ENCODE results near the gene NUMB. TPM values are rescaled to one million over a fixed set of nuclear protein-coding genes. Genes with fewer than 3 reads are reported as not detected.

NUMB gene
- polyA plus RNA-seq, 5 donors = 70.7 to 110 (median 102) TPM

GRCh38 chr14:73234586-73235394, 223.6 kb downstream of the NUMB start:
- DNase-seq = no peak

GRCh38 chr14:73234029-73234428, 224.3 kb downstream of the NUMB start:
- DNase-seq = no peak

- no peak for DNase-seq
These were observed 224.8 kb downstream of the NUMB start for GRCh38 chr14:73233564-73233963.

GRCh38 chr14:73232984-73233383, 225.4 kb downstream of the NUMB start:
- no peak for DNase-seq

- DNase-seq = no peak
These were observed 226.1 kb downstream of the NUMB start for GRCh38 chr14:73231981-73232851.

- DNase-seq = no peak
These were observed 228.3 kb downstream of the NUMB start for GRCh38 chr14:73230051-73230450.

GRCh38 chr14:73227812-73228781, 230.2 kb downstream of the NUMB start:
- DNase-seq = no peak

GRCh38 chr14:73225496-73225895, 232.8 kb downstream of the NUMB start:
- DNase-seq = no peak

Other genes starting within 250 kb of the NUMB start
- 10 to 100 TPM in 3 of 5 donors, 1 to 10 TPM in 2; 7.6 to 15.9 (median 10.2) TPM for gene PAPLN, start 221.0 kb downstream of the NUMB start, polyA plus RNA-seq (ENCODE audit: insufficient read depth in 1 of 5, insufficient read length in 5 of 5, low replicate concordance in 1 of 5)
- gene RIOX1, start 32.4 kb upstream of the NUMB start, polyA plus RNA-seq (ENCODE audit: insufficient read depth in 1 of 5, insufficient read length in 5 of 5, low replicate concordance in 1 of 5) = 1 to 10 TPM; 6.7 to 9.7 (median 8.1) TPM
- gene ACOT1, start 78.6 kb upstream of the NUMB start, polyA plus RNA-seq (ENCODE audit: insufficient read depth in 1 of 5, insufficient read length in 5 of 5, low replicate concordance in 1 of 5) = 1 to 10 TPM; 1.7 to 3.4 (median 2.6) TPM
- gene HEATR4, start 100.4 kb upstream of the NUMB start, polyA plus RNA-seq (ENCODE audit: insufficient read depth in 1 of 5, insufficient read length in 5 of 5, low replicate concordance in 1 of 5) = 1 to 10 TPM; 1.1 to 1.8 (median 1.4) TPM
- 10 to 100 TPM; 24.4 to 28.9 (median 26.3) TPM for gene ACOT2, start 110.7 kb upstream of the NUMB start, polyA plus RNA-seq (ENCODE audit: insufficient read depth in 1 of 5, insufficient read length in 5 of 5, low replicate concordance in 1 of 5)
- gene ACOT4, start 133.3 kb upstream of the NUMB start, polyA plus RNA-seq (ENCODE audit: insufficient read depth in 1 of 5, insufficient read length in 5 of 5, low replicate concordance in 1 of 5) = under 1 TPM; 0.60 to 0.93 (median 0.80) TPM
- gene ACOT6, start 154.0 kb upstream of the NUMB start, polyA plus RNA-seq (ENCODE audit: insufficient read depth in 1 of 5, insufficient read length in 5 of 5, low replicate concordance in 1 of 5) = under 1 TPM in 1 of 5 donors, not detected in 4; 0.18 TPM
- gene DNAL1, start 186.4 kb upstream of the NUMB start, polyA plus RNA-seq (ENCODE audit: insufficient read depth in 1 of 5, insufficient read length in 5 of 5, low replicate concordance in 1 of 5) = 10 to 100 TPM; 11.8 to 24.9 (median 19.0) TPM

Measured in right lung (tissue), 5 donors.